HL-60 (cell line): ENCODE measurements around the gene TMEM108.

Experiments used
- CTCF ChIP-seq: IDR thresholded peaks from one replicate; pipeline ENCODE4 v1.5.1; 2011; ENCODE audit warnings: low read length, control low read depth, inconsistent platforms; ENCODE audit not compliant: insufficient read depth
- POLR2AphosphoS5 ChIP-seq: IDR thresholded peaks from 2 replicates; pipeline ENCODE4 v1.6.1; 2012; ENCODE audit warnings: low read depth
- REST ChIP-seq: IDR thresholded peaks from 2 replicates; pipeline ENCODE4 v1.6.1; 2012; ENCODE audit warnings: low read depth; ENCODE audit not compliant: insufficient replicate concordance
- SPI1 ChIP-seq: IDR thresholded peaks from 2 replicates; pipeline ENCODE4 v1.6.1; 2012; ENCODE audit warnings: low read depth, mild to moderate bottlenecking, borderline replicate concordance

- TF ChIP-seq POLR2AphosphoS5: no peak
- no peak for TF ChIP-seq CTCF
- no peak for TF ChIP-seq REST
- TF ChIP-seq SPI1: no peak
These were observed 68.0 kb downstream of the TMEM108 start for GRCh38 chr3:133106169-133106568.
